HG03135 (cell line): Measurements from ENCODE around the gene TAP1.

Source experiments
- ATAC-seq: cut with Tn5 transposase; IDR thresholded peaks from one replicate; pipeline ENCODE4 v1.9.1; 2021; ENCODE audit warnings: mild to moderate bottlenecking, moderate library complexity; ENCODE audit not compliant: unreplicated experiment

TAP1 gene

GRCh38 chr6:32842021-32842650 lies 11.4 kb downstream of the TAP1 start:
- ATAC-seq, result no peak

GRCh38 chr6:32840604-32841246 lies 12.8 kb downstream of the TAP1 start:
- ATAC-seq, result no peak

- ATAC-seq, result no peak
Measured at GRCh38 chr6:32839356-32839755, 14.1 kb downstream of the TAP1 start.

- peak; percentile 77 for ATAC-seq
Measured at GRCh38 chr6:32838114-32838958, 15.2 kb downstream of the TAP1 start, which contains the start of gene TAP2. Gene TAP2 (minus strand): TSS chr6:32838739. CDS start chr6:32838233, 506 bp downstream.

- ATAC-seq, result peak; percentile 6
Measured at GRCh38 chr6:32837651-32838113, 15.8 kb downstream of the TAP1 start.

GRCh38 chr6:32836873-32837272 lies 16.6 kb downstream of the TAP1 start:
- ATAC-seq, result no peak

GRCh38 chr6:32835167-32835893 lies 18.2 kb downstream of the TAP1 start:
- ATAC-seq, result no peak

GRCh38 chr6:32833664-32834063 lies 19.8 kb downstream of the TAP1 start:
- ATAC-seq, result no peak

- ATAC-seq, result no peak
Measured at GRCh38 chr6:32832535-32832934, 21.0 kb downstream of the TAP1 start.

GRCh38 chr6:32830936-32831335 lies 22.6 kb downstream of the TAP1 start:
- ATAC-seq, result no peak

GRCh38 chr6:32830017-32830416 lies 23.5 kb downstream of the TAP1 start:
- ATAC-seq, result no peak

GRCh38 chr6:32829495-32829894 lies 24.0 kb downstream of the TAP1 start:
- no peak for ATAC-seq

- no peak for ATAC-seq
Measured at GRCh38 chr6:32827025-32827424, 26.5 kb downstream of the TAP1 start.

GRCh38 chr6:32825966-32826365 lies 27.5 kb downstream of the TAP1 start:
- no peak for ATAC-seq

GRCh38 chr6:32819729-32820128 lies 33.8 kb downstream of the TAP1 start:
- ATAC-seq, result no peak

- ATAC-seq, result no peak
Measured at GRCh38 chr6:32818867-32819266, 34.6 kb downstream of the TAP1 start.

GRCh38 chr6:32816746-32817204 lies 36.7 kb downstream of the TAP1 start, which contains the start of gene HLA-DOB:
Gene HLA-DOB (minus strand): TSS chr6:32817002. CDS start chr6:32816951, 51 bp downstream.
- peak; percentile 54 for ATAC-seq

- peak; percentile 66 for ATAC-seq
Measured at GRCh38 chr6:32815996-32816395, 37.5 kb downstream of the TAP1 start.

GRCh38 chr6:32815115-32815514 lies 38.4 kb downstream of the TAP1 start:
- no peak for ATAC-seq

- no peak for ATAC-seq
Measured at GRCh38 chr6:32814145-32814544, 39.4 kb downstream of the TAP1 start.

- ATAC-seq, result no peak
Measured at GRCh38 chr6:32809171-32809570, 44.3 kb downstream of the TAP1 start.
